OCI-M2 (cell line): ENCODE measurements around the gene ALG6.
"Not testable (repeated sequence)": the region's sequence is repeated elsewhere in the genome, so short reads cannot be mapped to it uniquely, and the experiment has no call there.

Experiments
- DNase-seq: peaks from one replicate; lab custom pipeline; 2025; ENCODE audit not compliant: unreplicated experiment; lab: John Stamatoyannopoulos, UW

Gene ALG6

DNA sequence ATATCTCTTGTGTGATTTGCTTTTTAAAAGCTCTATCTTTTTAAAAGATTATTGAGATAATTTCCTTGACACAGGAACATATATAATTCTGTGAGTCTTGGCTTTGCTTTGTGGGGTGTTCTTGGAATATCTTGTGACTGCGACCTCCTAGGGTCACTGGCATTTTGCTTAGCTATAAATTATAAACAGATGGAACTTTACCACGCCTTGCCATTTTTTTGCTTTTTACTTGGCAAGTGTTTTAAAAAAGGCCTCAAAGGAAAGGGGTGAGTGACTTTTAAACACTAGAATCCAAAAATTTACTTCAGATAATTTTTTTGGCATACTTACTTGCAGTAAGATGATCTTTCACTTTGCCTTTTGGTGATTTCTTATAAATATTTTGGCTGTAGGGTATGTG is 43.6 kb downstream of the ALG6 start:
- no peak for DNase-seq

DNA sequence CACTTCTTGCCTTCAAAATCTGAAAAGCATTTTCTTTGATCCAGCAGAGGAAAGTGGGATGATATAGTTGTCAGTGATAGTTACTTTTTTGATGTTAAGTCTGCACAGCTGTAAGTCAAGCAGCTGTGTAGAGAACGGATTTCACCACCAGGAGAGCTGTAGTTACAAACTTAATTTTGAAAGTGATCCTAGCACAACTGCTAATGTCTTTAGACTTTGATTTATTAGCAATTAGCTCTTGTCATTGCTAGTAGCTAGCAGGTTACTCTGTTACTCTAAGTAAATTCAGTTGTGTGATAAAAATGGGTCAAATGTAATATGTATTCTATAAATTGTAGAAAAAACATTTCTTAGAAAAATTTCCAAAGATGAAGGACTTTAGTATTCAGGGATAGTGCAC is 46.0 kb downstream of the ALG6 start:
- DNase-seq, result no peak

DNA sequence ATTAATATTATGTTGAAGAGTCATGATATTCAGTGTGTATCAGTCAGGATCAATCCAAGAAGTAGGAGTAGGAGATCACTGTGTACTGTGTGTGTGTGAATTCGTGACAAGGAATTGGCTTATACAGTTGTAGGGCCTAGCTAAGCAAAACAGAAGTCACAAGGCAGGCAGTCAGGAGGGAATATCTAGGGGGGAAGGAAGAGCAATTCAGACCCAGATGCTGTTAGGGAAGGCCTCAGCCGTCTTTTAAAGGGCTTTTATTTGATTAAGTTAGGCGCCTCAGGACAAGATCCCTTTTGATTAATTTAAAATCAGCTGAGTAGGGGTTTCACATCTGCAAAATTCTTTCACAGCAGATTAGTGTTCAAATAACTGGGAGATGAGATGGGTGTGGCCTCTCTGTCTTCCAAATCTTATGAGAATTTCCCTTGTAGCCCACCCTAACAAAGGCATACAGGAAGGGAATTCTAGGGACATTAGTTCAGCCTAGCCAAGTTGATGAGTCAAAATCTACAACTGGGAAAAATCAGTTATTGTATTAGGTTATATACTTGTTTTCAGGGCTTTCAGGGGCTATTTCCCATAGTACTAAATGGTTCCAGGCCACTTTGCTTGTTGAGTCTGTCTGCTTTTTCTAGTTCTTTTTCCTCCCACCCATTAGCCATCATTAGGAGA is 47.4 kb downstream of the ALG6 start:
- DNase-seq, result no peak

DNA sequence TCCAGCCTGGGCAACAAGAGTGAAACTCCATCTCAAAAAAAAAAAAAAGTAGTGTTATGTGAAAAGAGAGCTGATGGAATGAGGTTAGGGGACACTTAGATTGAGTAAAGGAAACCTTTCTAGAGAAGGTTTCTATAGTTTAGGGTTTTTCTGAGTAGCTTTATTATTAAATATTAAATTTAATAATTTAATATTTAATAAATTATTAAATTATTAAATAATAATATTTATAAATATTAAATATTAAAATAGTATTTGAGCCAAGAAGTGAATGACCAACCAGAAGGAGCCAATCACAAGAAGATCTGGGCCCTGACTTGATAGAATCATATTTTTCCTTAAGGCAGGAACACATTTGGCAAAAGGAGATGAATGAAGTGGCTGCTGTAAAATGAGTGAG is 50.7 kb downstream of the ALG6 start:
- DNase-seq, result no peak

DNA sequence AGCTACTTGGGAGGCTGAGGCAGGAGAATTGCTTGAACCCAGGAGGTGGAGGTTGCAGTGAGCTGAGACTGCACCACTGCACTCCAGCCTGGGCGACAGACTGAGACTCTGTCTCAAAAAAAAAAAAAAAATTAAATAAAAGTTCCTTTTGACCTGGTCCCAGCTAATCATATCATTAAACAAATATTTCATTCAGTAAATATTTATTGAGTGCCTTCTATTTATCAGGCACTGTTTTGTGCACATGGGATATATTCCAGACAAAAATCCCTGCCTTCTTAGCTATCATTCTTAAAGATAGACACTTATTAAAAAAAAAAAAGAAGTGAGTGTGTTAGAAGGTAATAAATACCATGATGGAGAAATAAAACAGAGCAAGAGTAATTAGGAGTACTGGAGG is 53.3 kb downstream of the ALG6 start:
- not testable (repeated sequence) for DNase-seq

DNA sequence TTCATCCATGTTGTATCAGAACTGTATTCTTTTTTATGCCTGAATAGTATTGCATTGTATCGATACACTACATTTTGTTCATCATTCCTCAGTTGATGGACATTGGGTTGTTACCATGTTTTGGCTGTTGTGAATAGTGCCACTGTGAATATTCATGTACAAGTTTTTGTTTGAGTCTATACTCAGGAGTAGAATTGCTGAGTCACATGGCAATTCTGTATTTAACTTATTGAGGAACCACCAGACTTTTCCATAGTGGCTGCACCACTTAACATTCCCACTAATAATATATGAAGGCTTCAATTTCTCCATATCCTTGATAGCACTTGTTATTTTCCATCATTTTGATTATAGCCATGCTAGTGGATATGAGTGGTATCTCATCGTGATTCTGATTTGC is 56.2 kb downstream of the ALG6 start:
- no peak for DNase-seq

DNA sequence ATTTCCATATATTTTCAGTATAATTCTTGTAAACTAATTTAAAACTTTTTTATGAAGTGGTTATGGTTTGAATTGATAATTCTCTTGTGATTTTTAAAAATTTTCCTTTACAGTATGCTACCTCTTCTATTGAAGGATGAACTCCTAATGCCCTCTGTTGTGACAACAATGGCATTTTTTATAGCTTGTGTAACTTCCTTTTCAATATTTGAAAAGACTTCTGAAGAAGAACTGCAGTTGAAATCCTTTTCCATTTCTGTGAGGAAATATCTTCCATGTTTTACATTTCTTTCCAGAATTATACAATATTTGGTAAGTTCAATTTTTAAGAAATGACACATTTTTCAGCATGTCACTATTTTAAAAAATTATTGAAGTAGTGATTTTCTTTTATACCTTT is 61.4 kb downstream of the ALG6 start:
- DNase-seq, result no peak

DNA sequence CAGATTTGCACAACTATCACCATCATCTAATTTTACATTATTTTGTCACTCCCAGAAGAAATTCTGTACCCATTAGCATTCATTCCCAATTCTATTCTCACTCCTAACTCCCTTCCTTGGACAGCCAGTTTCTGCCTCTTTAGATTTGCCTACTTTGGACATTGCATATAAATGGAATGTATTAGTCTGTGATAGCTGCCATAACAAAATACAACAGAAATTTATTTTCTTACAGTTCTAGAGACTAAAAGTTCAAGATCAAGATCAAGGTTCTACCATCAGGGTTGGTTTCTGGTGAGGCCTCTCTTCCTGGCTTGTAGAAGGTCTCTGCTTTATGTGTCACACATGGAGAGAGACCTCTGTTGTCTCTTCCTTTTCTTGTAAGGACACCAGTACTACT is 61.9 kb downstream of the ALG6 start:
- no peak for DNase-seq

DNA sequence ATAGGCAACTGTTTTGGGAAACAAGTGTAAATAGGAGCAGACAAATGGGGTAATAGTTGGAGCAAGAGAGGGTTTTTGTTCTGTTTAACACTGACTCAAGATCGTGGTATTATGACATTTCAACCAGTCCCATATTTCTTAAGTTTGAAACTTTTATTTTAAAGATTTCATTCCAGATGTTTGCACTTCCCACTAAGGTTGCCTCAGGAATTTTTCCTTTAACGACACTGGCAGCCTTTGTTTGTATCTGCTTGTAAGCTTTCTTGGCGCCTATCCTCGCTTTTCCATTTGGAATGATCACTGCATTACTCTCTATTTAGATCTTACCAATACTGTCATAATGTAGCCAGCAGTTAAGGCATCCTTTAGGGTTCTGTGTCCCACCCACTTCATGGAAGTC is 67.7 kb downstream of the ALG6 start:
- DNase-seq, result no peak

DNA sequence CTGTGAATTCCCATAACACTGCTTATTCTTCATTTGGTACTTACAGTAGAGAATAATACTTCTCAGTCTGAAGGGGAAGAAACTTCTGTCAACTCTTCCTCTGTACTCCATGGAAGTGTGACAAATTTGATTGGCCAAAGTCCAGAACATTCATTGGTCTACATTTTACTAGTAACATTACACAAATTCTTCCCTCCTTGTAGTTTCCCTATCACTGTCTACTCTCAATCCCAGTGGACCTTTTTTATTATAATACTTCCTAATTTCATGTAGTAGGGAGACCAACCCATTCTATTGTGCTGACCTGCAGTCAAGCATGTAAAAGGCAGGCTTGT is 74.7 kb downstream of the ALG6 start:
- DNase-seq, result no peak

DNA sequence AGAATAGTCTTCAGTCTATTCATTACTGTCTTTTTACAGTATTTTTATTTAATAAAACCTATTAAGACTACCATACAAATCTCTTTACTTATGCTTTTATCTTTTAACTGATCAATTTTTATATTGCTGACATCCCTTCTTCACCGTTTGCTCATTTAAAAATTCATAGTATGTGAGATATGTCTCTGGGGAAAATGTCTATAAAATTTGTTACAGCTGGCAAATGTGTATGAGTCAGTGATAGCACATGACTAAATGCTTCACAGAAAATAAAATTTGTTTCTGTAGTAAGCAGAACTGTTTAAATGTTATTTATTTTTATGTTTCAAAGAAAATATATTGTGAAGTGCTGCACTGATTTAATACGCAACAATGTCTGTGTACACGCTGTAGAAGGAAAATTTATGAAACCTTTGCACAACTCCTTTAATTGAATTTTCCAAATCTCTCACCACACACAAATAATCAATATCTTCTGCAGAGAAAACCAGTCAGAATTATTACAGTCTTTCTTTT is 81.4 kb downstream of the ALG6 start:
- no peak for DNase-seq

DNA sequence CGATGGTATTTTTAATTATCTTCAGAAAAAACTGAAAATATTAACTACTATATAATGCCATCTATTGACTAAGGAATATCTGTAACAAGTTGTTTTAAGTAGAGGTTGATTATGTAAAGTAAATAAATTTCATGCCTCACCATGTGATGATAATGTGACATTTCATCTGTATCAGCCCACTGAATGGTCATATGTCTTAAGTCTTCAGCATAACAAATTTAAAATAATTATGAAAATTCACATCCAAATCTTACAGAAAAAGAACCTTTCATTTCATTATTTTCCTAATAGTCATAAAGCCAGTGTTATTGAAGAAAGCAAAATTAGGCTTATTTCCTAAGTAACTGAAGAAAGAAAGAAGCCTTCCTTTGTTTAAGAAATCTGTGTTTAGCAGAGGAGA is 83.0 kb downstream of the ALG6 start:
- no peak for DNase-seq

DNA sequence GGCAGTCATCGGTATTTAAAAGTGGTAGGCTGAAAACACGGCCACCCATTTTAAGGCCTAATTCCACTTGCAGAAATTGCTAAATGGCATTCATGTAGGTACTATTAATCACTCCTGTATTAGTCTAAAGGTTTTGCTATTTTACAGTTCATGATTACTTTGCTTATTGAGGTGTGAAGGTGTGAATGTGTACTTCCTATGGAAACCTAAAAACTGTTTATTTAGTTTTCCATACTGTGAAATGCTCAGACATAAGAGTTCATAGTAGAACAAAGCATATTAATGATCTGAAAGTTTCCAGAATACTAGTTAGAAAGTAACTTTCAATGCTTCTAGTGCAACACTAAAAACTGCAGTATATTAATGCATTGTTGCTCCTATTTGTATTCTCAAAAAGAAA is 85.8 kb downstream of the ALG6 start:
- DNase-seq, result no peak

DNA sequence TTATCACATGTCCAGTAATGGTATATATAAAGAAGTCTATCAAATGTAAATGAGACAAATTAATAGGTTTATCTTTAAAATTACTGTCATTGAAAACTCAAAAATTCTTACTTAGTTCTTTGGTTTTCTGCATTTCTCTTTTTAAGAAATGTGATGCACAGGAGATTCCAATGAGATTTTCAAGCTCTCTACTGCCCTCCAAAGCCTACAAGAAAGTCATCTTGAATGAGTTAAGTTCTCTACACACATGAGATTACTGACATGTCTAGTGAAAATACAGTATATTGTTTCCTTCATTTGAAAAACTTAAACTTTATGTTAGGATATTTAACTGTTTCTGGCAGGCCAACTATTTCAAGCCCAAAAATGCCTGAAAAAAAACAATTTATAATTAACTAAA is 86.8 kb downstream of the ALG6 start:
- no peak for DNase-seq

DNA sequence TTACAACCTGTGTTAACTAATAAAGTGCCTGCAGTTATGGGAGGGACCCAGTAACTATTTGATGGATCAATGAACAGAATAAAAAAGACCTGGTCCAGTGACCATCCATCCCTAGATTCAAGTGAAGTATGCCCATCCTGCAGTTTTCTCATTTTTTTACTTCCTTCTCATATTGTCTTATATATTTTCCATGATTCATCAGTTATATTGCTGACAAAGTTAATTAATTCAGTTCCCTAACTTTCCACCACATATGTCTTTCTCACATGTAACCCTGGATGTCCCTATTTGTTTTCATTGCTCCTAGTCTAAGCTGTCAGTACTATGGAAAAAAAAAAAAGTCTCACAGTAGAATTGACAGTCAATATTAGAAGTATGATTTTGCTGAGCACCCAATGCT is 91.3 kb downstream of the ALG6 start:
- no peak for DNase-seq

DNA sequence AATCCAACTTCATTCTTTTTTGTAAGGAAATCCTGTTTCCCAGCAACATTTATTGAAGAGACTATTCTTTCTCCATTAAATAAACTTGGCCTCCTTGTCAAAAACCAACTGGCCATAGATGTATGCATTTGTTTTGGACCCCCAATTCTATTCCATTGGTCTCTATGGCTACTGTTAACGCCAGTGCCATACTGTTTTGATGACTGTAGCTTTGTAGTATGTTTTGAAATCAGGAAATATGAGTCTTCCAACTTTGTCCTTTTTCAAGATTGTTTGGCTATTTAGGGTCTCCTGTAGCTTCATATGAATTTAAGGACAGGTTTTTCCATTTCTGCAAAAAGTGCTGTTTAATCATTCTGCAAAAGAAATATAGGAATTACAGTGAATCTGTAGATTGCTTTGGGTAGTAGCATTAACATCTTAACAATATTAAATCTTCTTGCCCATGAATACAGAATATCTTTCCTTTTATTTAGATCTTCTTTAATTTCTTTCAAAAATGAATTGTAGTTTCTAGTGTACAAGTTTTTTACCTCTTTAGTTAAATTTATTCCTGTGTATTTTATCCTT is 94.3 kb downstream of the ALG6 start:
- DNase-seq, result no peak

DNA sequence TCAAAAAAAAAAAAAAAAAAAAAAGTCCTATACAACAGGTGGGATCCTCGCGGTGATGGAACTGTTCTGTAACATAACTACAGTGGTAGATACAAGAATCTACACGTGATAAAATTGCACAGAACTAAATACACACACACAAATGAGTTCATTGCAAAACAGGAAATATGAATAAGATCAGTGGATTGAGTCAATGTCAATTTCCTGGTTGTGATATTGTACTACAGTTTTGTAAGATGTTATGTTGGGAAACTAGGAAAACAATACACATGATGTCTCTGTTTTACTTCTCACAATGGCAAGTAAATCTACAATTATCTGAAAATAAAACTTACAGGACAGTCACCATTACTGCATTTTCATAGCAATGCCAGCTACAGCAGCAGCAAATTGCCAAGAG is 95.8 kb downstream of the ALG6 start:
- DNase-seq, result no peak

DNA sequence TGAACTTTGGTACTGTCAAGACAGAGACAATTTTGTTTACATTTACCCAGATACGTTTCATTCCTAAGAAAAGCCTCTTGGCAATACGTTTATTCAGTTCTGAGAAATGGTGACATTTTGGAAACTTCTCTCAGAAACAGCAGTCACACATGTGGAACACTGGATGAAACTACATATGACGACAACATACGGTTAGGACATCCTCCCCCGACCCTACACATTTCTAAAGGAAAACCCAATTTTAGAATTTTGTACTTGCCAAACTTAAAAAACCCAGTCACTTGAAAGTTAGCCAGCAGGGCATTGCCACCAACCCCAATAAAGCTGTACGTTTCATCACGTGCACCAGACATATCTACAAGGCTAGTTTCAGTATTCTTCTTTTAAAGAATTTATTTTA is 98.8 kb downstream of the ALG6 start:
- no peak for DNase-seq

DNA sequence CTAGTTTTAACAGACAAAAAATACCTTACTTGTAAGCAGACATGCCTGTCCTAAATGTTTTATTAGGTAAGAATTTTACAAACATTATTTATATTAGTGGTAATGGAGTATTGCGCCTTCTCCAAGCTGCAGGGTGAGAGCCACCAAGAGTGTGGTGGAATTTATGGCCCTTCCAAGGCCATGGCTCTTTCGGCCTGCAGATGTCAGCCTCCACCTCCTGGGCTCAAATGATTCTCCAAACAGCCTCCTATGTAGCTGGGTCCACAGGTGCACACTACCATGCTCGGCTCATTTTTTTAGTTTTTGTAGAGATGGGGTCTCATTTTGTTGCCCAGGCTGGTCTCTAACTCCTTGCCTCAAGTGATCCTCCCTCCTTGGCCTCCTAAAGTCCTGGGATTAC is 99.3 kb downstream of the ALG6 start:
- no peak for DNase-seq

DNA sequence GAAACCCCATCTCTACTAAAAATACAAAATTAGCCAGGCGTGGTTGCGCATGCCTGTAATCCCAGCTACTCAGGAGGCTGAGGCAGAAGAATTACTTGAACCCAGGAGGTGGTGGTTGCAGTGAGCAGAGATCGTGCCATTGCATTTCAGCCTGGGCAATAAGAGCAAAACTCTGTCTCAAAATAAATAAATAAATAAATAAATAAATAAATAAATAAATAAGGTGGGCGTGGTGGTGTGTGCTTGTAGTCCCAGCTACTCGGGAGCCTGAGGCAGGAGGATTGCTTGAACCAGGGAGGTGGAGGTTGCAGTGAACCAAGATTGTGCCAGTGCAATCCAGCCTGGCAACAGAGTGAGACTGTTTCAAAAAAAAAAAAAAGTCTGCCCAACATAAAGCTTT is 101.3 kb downstream of the ALG6 start:
- DNase-seq, result not testable (repeated sequence)

DNA sequence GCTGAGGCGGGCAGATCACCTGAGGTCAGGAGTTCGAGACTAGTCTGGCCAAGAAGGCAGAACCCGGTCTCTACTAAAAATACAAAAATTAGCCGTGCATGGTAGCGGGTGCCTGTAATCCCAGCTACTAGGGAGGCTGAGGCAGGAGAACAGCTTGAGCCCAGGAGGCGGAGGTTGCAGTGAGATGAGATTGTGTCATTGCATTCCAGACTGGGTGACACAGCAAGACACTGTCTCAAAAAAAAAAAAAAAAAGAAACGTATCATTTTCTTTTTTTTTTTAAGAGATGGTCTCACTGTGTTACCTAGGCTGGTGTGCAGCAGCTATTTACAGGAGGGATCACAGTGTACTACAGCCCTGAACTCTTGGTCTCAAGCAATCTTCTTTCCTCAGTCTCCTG is 108.3 kb downstream of the ALG6 start:
- no peak for DNase-seq

DNA sequence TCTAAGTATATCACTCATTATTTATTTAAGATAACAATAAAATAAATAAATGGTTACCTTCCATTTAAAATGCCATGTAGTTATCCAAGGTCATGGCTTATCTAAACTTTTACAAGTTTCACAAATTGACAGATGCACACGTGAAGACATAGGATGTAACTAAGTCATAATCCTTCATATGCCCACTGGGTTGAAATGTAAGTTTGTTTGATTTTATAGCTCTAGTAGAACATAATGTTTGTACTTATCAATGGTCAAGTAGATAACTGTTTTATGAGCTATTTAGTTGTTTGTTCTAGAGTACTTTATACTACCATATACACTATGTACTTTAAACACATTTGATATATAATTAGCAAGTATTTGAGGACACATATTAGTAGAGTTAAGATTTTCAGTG is 112.6 kb downstream of the ALG6 start:
- no peak for DNase-seq

DNA sequence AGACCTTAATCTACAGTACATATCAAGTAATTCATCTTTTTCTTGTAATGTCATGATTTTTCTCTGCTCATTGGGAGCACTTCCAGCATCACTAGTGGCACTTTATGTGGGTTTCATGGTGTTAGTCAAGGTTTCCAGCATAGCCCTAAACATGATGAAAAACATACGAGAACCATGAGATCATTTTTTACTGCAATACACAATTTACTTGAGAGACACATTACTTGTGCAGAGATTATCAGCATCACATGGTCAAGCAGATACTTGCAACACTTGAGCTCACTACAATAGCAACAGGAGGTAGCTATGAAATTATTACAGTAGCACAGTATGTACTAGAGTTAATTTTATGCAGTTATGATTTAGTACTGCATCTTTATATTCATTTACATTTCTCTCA is 119.2 kb downstream of the ALG6 start:
- DNase-seq, result no peak
